ENCODE measurements around the gene ACER2.
"Not testable (repeated sequence)": the region's sequence is repeated elsewhere in the genome, so short reads cannot be mapped to it uniquely, and the experiment has no call there.

Gene ACER2

GRCh38 chr9:19385786-19386501 lies 22.9 kb upstream of the ACER2 start:
- DNase-seq (ENCODE audit: low read depth, low spot score) = no peak
- H3K36me3 ChIP-seq (ENCODE audit: insufficient read depth, insufficient read length, low read length) = no peaks in the 10 kb centered on the region
- H3K9ac ChIP-seq (ENCODE audit: insufficient read length, low read depth) = no peak overlapping the region
- TF ChIP-seq ZNF274 (IDR thresholded peaks at IDR 0.05; ENCODE audit: low read depth, low read length) (no peak), YY1 (IDR thresholded peaks at IDR 0.05; ENCODE audit: insufficient read depth, insufficient read length) (no peak), SUZ12 (IDR thresholded peaks at IDR 0.05; ENCODE audit: extremely low read depth, insufficient read depth, insufficient read length) (no peak)
- no peak overlapping the region for H3K4me3 ChIP-seq (ENCODE audit: insufficient read length, low read depth)
- no peaks in the 10 kb centered on the region for H3K9me3 ChIP-seq (ENCODE audit: insufficient read depth, low read length)
- H3K27me3 ChIP-seq (ENCODE audit: insufficient read depth, insufficient read length) = no peaks in the 10 kb centered on the region
- H3K4me1 ChIP-seq (ENCODE audit: insufficient read depth, insufficient read length) = no peaks in the 10 kb centered on the region

- DNase-seq (ENCODE audit: low read depth, low spot score) = no peak
- Histone ChIP-seq H3K4me1 (ENCODE audit: insufficient read depth, insufficient read length) (no peaks in the 10 kb centered on the region), H3K27me3 (ENCODE audit: insufficient read depth, insufficient read length) (no peaks in the 10 kb centered on the region), H3K9me3 (ENCODE audit: insufficient read depth, low read length) (no peaks in the 10 kb centered on the region), H3K9ac (ENCODE audit: insufficient read length, low read depth) (no peak overlapping the region), H3K4me3 (ENCODE audit: insufficient read length, low read depth) (no peak overlapping the region), H3K36me3 (ENCODE audit: insufficient read depth, insufficient read length, low read length) (no peaks in the 10 kb centered on the region)
- TF ChIP-seq YY1 (IDR thresholded peaks at IDR 0.05; ENCODE audit: insufficient read depth, insufficient read length) = no peak
- no peak for TF ChIP-seq SUZ12 (IDR thresholded peaks at IDR 0.05; ENCODE audit: extremely low read depth, insufficient read depth, insufficient read length)
- TF ChIP-seq ZNF274 (IDR thresholded peaks at IDR 0.05; ENCODE audit: low read depth, low read length) = no peak
These were observed 22.2 kb upstream of the ACER2 start for GRCh38 chr9:19386502-19387044.

DNA sequence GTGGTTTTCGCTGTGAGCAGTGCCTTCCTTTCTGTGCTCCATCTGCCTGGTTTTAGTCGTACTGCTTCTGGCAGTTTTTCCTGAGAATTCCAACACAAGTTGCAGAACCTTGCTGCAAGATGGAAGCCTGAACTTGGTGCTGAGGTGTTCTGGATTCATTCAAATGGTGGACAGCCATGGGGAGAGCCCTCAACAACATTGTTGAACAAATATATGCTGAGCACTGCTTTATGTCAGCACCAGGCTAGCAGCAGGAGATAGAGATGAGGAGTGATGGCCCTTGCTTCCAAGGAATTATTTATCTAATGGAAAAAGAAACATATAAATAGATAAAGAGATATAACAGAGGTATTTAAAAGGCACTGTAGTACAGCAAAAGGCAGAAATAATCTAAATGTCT lies 21.5 kb upstream of the ACER2 start:
- Histone ChIP-seq H3K4me1 (ENCODE audit: insufficient read depth, insufficient read length) (no peaks in the 10 kb centered on the region), H3K27me3 (ENCODE audit: insufficient read depth, insufficient read length) (no peaks in the 10 kb centered on the region), H3K36me3 (ENCODE audit: insufficient read depth, insufficient read length, low read length) (no peaks in the 10 kb centered on the region), H3K9me3 (ENCODE audit: insufficient read depth, low read length) (no peaks in the 10 kb centered on the region), H3K9ac (ENCODE audit: insufficient read length, low read depth) (no peak overlapping the region), H3K4me3 (ENCODE audit: insufficient read length, low read depth) (no peak overlapping the region)
- no peak for DNase-seq (ENCODE audit: low read depth, low spot score)
- TF ChIP-seq SUZ12 (IDR thresholded peaks at IDR 0.05; ENCODE audit: extremely low read depth, insufficient read depth, insufficient read length) = no peak
- TF ChIP-seq ZNF274 (IDR thresholded peaks at IDR 0.05; ENCODE audit: low read depth, low read length) = no peak
- TF ChIP-seq YY1 (IDR thresholded peaks at IDR 0.05; ENCODE audit: insufficient read depth, insufficient read length) = no peak

GRCh38 chr9:19389539-19389938 lies 19.3 kb upstream of the ACER2 start:
- not testable (repeated sequence) for DNase-seq (ENCODE audit: low read depth, low spot score); H3K4me1 ChIP-seq (ENCODE audit: insufficient read depth, insufficient read length); H3K27me3 ChIP-seq (ENCODE audit: insufficient read depth, insufficient read length); H3K4me3 ChIP-seq (ENCODE audit: insufficient read length, low read depth); H3K9me3 ChIP-seq (ENCODE audit: insufficient read depth, low read length); H3K36me3 ChIP-seq (ENCODE audit: insufficient read depth, insufficient read length, low read length); H3K9ac ChIP-seq (ENCODE audit: insufficient read length, low read depth)

GRCh38 chr9:19397845-19398244 lies 11.0 kb upstream of the ACER2 start:
- no peak for DNase-seq (ENCODE audit: low read depth, low spot score)
- Histone ChIP-seq H3K9me3 (ENCODE audit: insufficient read depth, low read length) (0 out of 2 replicates have a peak, but pooled peaks cover 5% of the 10 kb centered on the region), H3K9ac (ENCODE audit: insufficient read length, low read depth) (no peak overlapping the region), H3K27me3 (ENCODE audit: insufficient read depth, insufficient read length) (no peaks in the 10 kb centered on the region), H3K36me3 (ENCODE audit: insufficient read depth, insufficient read length, low read length) (no peaks in the 10 kb centered on the region), H3K4me1 (ENCODE audit: insufficient read depth, insufficient read length) (no peaks in the 10 kb centered on the region), H3K4me3 (ENCODE audit: insufficient read length, low read depth) (no peak overlapping the region)
- TF ChIP-seq SUZ12 (IDR thresholded peaks at IDR 0.05; ENCODE audit: extremely low read depth, insufficient read depth, insufficient read length) (no peak), ZNF274 (IDR thresholded peaks at IDR 0.05; ENCODE audit: low read depth, low read length) (no peak), YY1 (IDR thresholded peaks at IDR 0.05; ENCODE audit: insufficient read depth, insufficient read length) (no peak)

GRCh38 chr9:19403231-19403630 lies 5.6 kb upstream of the ACER2 start:
- DNase-seq (ENCODE audit: low read depth, low spot score); H3K27me3 ChIP-seq (ENCODE audit: insufficient read depth, insufficient read length); H3K4me1 ChIP-seq (ENCODE audit: insufficient read depth, insufficient read length); H3K9ac ChIP-seq (ENCODE audit: insufficient read length, low read depth); H3K36me3 ChIP-seq (ENCODE audit: insufficient read depth, insufficient read length, low read length); H3K4me3 ChIP-seq (ENCODE audit: insufficient read length, low read depth): not testable (repeated sequence)
- peaks cover 13% of the 10 kb centered on the region; the same call in 1 of the 2 replicates for H3K9me3 ChIP-seq (ENCODE audit: insufficient read depth, low read length)

- TF ChIP-seq SUZ12 (IDR thresholded peaks at IDR 0.05; ENCODE audit: extremely low read depth, insufficient read depth, insufficient read length) = no peak
- no peak for TF ChIP-seq ZNF274 (IDR thresholded peaks at IDR 0.05; ENCODE audit: low read depth, low read length)
- no peak for TF ChIP-seq YY1 (IDR thresholded peaks at IDR 0.05; ENCODE audit: insufficient read depth, insufficient read length)
- H3K27me3 ChIP-seq (ENCODE audit: insufficient read depth, insufficient read length) = peaks cover 2% of the 10 kb centered on the region
- peaks cover 13% of the 10 kb centered on the region; the same call in 1 of the 2 replicates for H3K9me3 ChIP-seq (ENCODE audit: insufficient read depth, low read length)
- peaks cover 4% of the 10 kb centered on the region for H3K4me1 ChIP-seq (ENCODE audit: insufficient read depth, insufficient read length)
- H3K9ac ChIP-seq (ENCODE audit: insufficient read length, low read depth) = no peak overlapping the region
- no peak overlapping the region for H3K4me3 ChIP-seq (ENCODE audit: insufficient read length, low read depth)
- no peak for DNase-seq (ENCODE audit: low read depth, low spot score)
- H3K36me3 ChIP-seq (ENCODE audit: insufficient read depth, insufficient read length, low read length) = no peaks in the 10 kb centered on the region
These were observed 4.3 kb upstream of the ACER2 start for GRCh38 chr9:19404283-19405075.

Data from NT2/D1 (cell line).